CD4-positive, alpha-beta T cell treated with Interleukin-4 for 1 hour (primary cell): ENCODE measurements around the gene ELP4.

Experiments used
- DNase-seq, 2 donors: peaks; one replicate each; pipeline ENCODE4 v3.0.0-alpha.2; 2020 to 2022

The ELP4 gene

GRCh38 chr11:31826536-31827438, 317.2 kb downstream of the ELP4 start:
- no peak for DNase-seq

GRCh38 chr11:31827455-31828206, 318.1 kb downstream of the ELP4 start:
- DNase-seq, result no peak

DNA sequence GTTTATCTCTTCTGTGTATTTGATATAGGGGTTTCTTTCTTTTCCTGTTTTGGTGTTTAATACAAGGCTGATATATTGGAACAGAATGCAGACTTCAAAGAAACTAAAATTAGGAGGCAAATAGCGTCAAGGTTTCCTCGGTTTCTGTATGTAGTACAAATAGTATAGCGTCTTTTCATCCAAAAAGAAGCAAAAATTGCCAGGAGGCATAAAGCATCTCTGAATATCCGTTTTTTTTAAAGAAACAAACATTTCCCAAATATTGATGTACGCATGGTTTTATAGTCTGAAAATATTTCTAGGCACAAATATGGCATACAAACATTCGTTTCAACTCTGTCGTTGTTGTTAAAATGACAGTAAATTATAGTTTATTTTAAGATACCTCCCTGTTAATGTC, 318.6 kb downstream of the ELP4 start:
- no peak for DNase-seq

DNA sequence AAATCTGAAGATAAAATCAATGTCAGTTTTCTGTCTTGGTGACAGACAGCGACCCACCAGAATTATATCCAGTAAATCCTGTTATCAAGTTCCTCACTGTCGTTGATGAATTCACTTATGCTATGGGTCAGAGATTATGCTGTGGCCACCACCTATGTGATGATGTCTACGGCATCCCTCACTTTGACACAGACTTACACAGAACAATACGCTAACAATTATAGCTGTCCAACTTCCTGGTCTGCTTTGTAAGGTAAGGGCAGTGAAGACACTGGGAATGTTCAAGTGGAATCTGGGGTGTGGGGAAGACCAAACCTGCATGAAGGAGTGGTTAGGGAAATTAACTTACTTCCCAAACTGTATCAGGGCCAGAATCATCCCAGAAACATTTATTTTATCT, 320.8 kb downstream of the ELP4 start:
- DNase-seq, result no peak

DNA sequence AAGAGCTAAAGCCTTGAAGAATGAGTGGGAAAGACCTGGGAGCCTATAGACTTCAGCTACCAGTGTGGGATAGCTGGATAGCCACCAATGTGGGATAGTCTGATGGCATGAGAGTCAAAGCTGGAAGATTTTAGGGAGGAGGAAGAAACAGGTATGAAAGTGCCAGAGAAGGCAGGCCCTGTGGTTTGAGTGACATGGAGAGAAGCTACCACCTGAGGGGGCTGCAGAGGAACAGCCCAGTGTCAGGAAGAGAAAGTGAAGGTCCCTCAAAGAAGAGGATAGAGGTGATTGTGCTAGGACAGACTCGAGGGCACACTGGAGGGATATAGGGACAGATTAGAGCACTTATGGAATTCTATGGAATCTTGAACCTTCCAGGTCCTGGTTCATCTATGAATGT, 324.7 kb downstream of the ELP4 start:
- no peak for DNase-seq
